GM23248 (cell line): Measurements from ENCODE around the gene GABBR2.

Source experiments
- EZH2 ChIP-seq: fragments of 200-600 bp; sonication (generic); IDR thresholded peaks from 2 replicates; pipeline ENCODE4 v1.6.1; 2018; ENCODE audit warnings: antibody characterized with exemption, mild to moderate bottlenecking; ENCODE audit not compliant: insufficient read depth, poor library complexity, severe bottlenecking
- EZH2phosphoT487 ChIP-seq: fragments of 200-600 bp; sonication (generic); IDR thresholded peaks from 2 replicates; pipeline ENCODE4 v1.6.1; 2018; ENCODE audit warnings: antibody characterized with exemption, moderate library complexity, mild to moderate bottlenecking, low read depth; ENCODE audit not compliant: insufficient read depth

DNA sequence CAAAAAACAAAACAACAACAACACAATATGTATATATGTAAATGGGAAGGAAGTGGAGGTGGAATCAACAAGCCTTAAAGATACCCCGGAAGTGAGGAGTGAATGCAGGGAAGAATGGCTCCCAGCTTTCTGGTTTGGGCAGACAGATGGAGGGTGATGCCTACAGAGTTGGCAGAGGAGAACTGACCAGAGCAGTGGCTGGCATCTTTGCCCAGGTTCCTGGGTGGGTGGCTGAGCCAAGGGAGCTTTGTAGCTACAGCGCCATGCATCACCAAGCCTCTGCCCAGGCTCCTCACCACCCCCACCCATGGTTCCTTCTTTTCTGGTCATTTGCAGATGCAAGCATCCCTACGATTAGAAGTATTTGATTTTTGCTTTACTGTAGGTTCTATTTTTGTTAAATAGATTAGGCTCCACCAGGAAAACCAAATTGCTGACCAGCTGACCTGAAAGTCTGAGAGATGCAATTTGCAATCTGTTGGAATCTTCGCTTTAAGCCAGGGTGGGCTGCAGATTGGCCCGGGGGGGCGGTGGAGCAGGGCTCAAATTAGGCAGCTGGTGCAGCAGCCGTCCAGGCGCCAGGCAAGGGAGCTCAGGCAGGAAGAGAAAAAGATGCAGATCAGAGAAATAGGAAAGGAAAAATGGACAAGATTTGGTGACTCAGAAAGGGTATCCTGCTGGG, 290.0 kb downstream of the GABBR2 start:
- no peak for TF ChIP-seq EZH2phosphoT487
- no peak for TF ChIP-seq EZH2
